Measurements from ENCODE around the gene TGFA. TPM values are rescaled to one million over a fixed set of nuclear protein-coding genes. Genes with fewer than 3 reads are reported as not detected.

The TGFA gene
- total RNA-seq, 1 experiment from 2014 or later: 27.7 TPM

DNA sequence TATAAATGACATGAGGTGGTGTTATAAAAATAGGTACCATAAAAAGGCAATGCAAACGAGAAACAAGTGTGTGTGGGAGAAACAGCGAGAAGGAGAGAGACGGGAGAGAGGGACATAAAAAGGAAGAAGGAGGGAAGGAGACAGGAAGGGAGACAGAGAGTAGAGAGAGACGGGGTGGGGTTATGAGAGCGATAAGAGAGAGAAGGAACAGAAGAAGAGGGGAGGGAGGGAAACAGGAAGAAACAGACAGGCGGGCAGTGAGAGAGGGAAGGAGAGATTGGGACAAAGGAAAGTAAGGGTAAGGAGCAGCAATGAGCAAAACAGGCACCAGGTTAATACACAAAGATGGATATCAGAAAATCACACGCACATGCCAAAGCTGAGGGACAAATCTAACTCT is 83.7 kb downstream of the TGFA start:
- no peaks in the 10 kb centered on the region for H3K27me3 ChIP-seq (ENCODE audit: insufficient read depth, low read depth)
- H3F3A ChIP-seq (ENCODE audit: insufficient read depth, low read depth): no peaks in the 10 kb centered on the region; the same call in 1 of the 2 replicates
- 0 out of 2 replicates have a peak, but pooled peaks cover 16% of the 10 kb centered on the region for H3K79me2 ChIP-seq (ENCODE audit: low read depth)
- DNase-seq: no peak
- no peaks in the 10 kb centered on the region for H3K9me3 ChIP-seq (ENCODE audit: insufficient read depth, low read depth)
- no peak overlapping the region for H3K4me3 ChIP-seq
- POLR2A ChIA-PET (ENCODE audit: unreplicated experiment): no interaction called here
- no peak for TF ChIP-seq EZH2 (IDR thresholded peaks at IDR 0.05; ENCODE audit: low read depth)
- TF ChIP-seq, protein P1, sequence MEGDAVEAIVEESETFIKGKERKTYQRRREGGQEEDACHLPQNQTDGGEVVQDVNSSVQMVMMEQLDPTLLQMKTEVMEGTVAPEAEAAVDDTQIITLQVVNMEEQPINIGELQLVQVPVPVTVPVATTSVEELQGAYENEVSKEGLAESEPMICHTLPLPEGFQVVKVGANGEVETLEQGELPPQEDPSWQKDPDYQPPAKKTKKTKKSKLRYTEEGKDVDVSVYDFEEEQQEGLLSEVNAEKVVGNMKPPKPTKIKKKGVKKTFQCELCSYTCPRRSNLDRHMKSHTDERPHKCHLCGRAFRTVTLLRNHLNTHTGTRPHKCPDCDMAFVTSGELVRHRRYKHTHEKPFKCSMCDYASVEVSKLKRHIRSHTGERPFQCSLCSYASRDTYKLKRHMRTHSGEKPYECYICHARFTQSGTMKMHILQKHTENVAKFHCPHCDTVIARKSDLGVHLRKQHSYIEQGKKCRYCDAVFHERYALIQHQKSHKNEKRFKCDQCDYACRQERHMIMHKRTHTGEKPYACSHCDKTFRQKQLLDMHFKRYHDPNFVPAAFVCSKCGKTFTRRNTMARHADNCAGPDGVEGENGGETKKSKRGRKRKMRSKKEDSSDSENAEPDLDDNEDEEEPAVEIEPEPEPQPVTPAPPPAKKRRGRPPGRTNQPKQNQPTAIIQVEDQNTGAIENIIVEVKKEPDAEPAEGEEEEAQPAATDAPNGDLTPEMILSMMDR (conservative IDR thresholded peaks at IDR 0.05): no peak
- H4K20me1 ChIP-seq (ENCODE audit: insufficient read depth): 0 out of 2 replicates have a peak, but pooled peaks cover 4% of the 10 kb centered on the region
- H3K4me2 ChIP-seq: no peak overlapping the region
- H2AFZ ChIP-seq: no peak overlapping the region
- CTCF ChIA-PET: no interaction called here
- intact Hi-C loops (cut with micrococcal nuclease; ENCODE audit: unreplicated experiment): no loop called here
- H3K9me2 ChIP-seq (ENCODE audit: insufficient read depth): no peaks in the 10 kb centered on the region
- no peak overlapping the region for H3K27ac ChIP-seq
- H3K36me3 ChIP-seq (ENCODE audit: low read depth): no peaks in the 10 kb centered on the region
- H3K4me1 ChIP-seq (replicated peaks; ENCODE audit: insufficient read depth): peaks cover 17% of the 10 kb centered on the region
- BruUV-seq (replicated peaks): no TSS peak

DNA sequence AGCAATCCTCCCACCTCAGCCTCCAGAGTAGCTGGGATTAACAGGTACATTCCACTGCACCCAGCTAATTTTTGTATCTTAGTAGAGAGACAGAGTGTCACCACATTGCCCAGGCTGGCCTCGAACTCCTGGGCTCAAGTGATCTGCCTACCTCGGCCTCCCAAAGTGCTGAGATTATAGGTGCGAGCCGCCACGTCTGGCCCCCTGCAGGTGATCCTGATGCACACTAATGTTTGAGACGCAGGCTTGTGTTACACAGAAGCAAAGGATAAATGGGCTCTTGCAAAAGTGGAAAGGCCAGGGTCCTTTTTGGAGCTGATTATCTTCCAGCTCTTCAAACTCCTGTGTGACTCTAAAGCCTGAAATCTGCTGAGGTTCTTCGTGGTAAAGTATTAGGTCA is 84.2 kb downstream of the TGFA start:
- ChIA-PET POLR2A (ENCODE audit: unreplicated experiment) (no interaction called here), CTCF (no interaction called here)
- Histone ChIP-seq H3K36me3 (ENCODE audit: low read depth) (peaks cover 4% of the 10 kb centered on the region; the same call in 1 of the 2 replicates), H3K9me2 (ENCODE audit: insufficient read depth) (no peaks in the 10 kb centered on the region), H3K27ac (no peak overlapping the region), H4K20me1 (ENCODE audit: insufficient read depth) (0 out of 2 replicates have a peak, but pooled peaks cover 4% of the 10 kb centered on the region), H3K9me3 (ENCODE audit: insufficient read depth, low read depth) (no peaks in the 10 kb centered on the region), H3K27me3 (ENCODE audit: insufficient read depth, low read depth) (no peaks in the 10 kb centered on the region), H3F3A (ENCODE audit: insufficient read depth, low read depth) (no peaks in the 10 kb centered on the region), H2AFZ (no peak overlapping the region), H3K4me1 (replicated peaks; ENCODE audit: insufficient read depth) (peaks cover 13% of the 10 kb centered on the region), H3K79me2 (ENCODE audit: low read depth) (0 out of 2 replicates have a peak, but pooled peaks cover 16% of the 10 kb centered on the region), H3K4me2 (no peak overlapping the region), H3K4me3 (no peak overlapping the region)
- BruUV-seq (replicated peaks): no TSS peak
- TF ChIP-seq, protein P1 (conservative IDR thresholded peaks at IDR 0.05): no peak
- no peak for TF ChIP-seq EZH2 (IDR thresholded peaks at IDR 0.05; ENCODE audit: low read depth)
- DNase-seq: no peak
- intact Hi-C loops (cut with micrococcal nuclease; ENCODE audit: unreplicated experiment): no loop called here

DNA sequence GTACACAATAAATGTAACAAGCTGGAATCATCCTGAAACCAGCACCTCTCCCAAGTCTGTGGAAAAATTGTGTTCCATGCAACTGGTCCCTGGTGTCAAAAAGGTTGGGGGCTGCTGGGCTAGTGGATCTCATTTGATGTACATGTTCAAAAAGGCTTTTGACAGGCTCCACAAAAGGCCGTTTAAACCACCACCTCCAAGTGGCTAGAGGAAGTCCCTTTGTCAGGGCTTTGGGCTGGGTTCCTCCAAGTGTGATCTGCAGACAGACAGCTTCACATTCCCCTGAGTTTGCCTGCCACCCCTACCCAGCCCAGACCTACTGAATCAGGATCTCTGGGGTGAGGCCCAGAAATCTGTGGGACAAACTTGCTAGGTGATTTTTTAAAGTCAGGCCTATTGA is 84.7 kb downstream of the TGFA start:
- ChIA-PET POLR2A (ENCODE audit: unreplicated experiment) (no interaction called here), CTCF (no interaction called here)
- Histone ChIP-seq H3K27ac (no peak overlapping the region), H3K27me3 (ENCODE audit: insufficient read depth, low read depth) (no peaks in the 10 kb centered on the region), H4K20me1 (ENCODE audit: insufficient read depth) (0 out of 2 replicates have a peak, but pooled peaks cover 4% of the 10 kb centered on the region), H3K79me2 (ENCODE audit: low read depth) (0 out of 2 replicates have a peak, but pooled peaks cover 16% of the 10 kb centered on the region), H2AFZ (no peak overlapping the region), H3K36me3 (ENCODE audit: low read depth) (peaks cover 7% of the 10 kb centered on the region; the same call in 1 of the 2 replicates), H3K4me1 (replicated peaks; ENCODE audit: insufficient read depth) (peaks cover 7% of the 10 kb centered on the region), H3K9me2 (ENCODE audit: insufficient read depth) (no peaks in the 10 kb centered on the region), H3K4me3 (no peak overlapping the region), H3K4me2 (no peak overlapping the region), H3F3A (ENCODE audit: insufficient read depth, low read depth) (no peaks in the 10 kb centered on the region), H3K9me3 (ENCODE audit: insufficient read depth, low read depth) (no peaks in the 10 kb centered on the region)
- no TSS peak for BruUV-seq (replicated peaks)
- no peak for DNase-seq
- TF ChIP-seq EZH2 (IDR thresholded peaks at IDR 0.05; ENCODE audit: low read depth): no peak
- TF ChIP-seq, protein P1 (conservative IDR thresholded peaks at IDR 0.05): no peak
- intact Hi-C loops (cut with micrococcal nuclease; ENCODE audit: unreplicated experiment): no loop called here
